H1 (cell line): ENCODE measurements around the gene NDC80. TPM values are rescaled to one million over a fixed set of nuclear protein-coding genes. Genes with fewer than 3 reads are reported as not detected.

ENCODE experiments used
- CTCF ChIA-PET: fragments of 300-600 bp; sonication (Branson Sonifier 250); formaldehyde crosslinking; loops from one replicate; lab custom pipeline; 2021; ENCODE audit not compliant: partially characterized antibody; lab: Charles Lee
- POLR2A ChIA-PET: fragments of 300-600 bp; sonication (Branson Sonifier 250); formaldehyde crosslinking; loops from one replicate; lab custom pipeline; 2021; ENCODE audit warnings: inconsistent platforms; ENCODE audit not compliant: partially characterized antibody; lab: Charles Lee
- DNase-seq, 2 experiments: peaks; one replicate each; pipeline versions ENCODE4 v3.0.0 to v3.0.0-alpha.2; 2010 to 2022; ENCODE audit warnings: low spot score in 2 of 2, low read depth in 1 of 2, mixed read lengths in 1 of 2
- FAIRE-seq: peaks from 2 replicates; lab custom pipeline; 2011; peaks lifted over from hg19 to GRCh38; lab: Jason Lieb, UNC
- H2AFZ ChIP-seq: 2 replicates; pipeline ENCODE4 v1.8.1; 2012; ENCODE audit warnings: low read length, inconsistent platforms
- H2AK5ac ChIP-seq: 2 replicates; pipeline ENCODE4 v1.6.1; 2013; ENCODE audit warnings: low read depth, low read length
- H2BK120ac ChIP-seq: replicated peaks from 2 replicates; pipeline ENCODE3; 2013; ENCODE audit warnings: low read depth, low read length, inconsistent platforms
- H2BK12ac ChIP-seq: 2 replicates; pipeline ENCODE4 v1.6.1; 2013; ENCODE audit warnings: low read depth, low read length
- H2BK15ac ChIP-seq: 2 replicates; pipeline ENCODE4 v1.6.1; 2013; ENCODE audit warnings: low read length
- H2BK20ac ChIP-seq: 2 replicates; pipeline ENCODE4 v1.6.1; 2013; ENCODE audit warnings: low read length
- H2BK5ac ChIP-seq: 2 replicates; pipeline ENCODE4 v1.6.1; 2013; ENCODE audit warnings: low read depth, low read length
- H3K14ac ChIP-seq: 2 replicates; pipeline ENCODE4 v1.6.1; 2013; ENCODE audit warnings: inconsistent platforms; ENCODE audit not compliant: insufficient read length
- H3K18ac ChIP-seq: 2 replicates; pipeline ENCODE4 v1.6.1; 2013; ENCODE audit warnings: low read length; ENCODE audit errors: extremely low read depth
- H3K23ac ChIP-seq: 2 replicates; pipeline ENCODE4 v1.6.1; 2013; ENCODE audit warnings: inconsistent platforms; ENCODE audit not compliant: insufficient read length
- H3K23me2 ChIP-seq: 2 replicates; pipeline ENCODE4 v1.6.1; 2013; ENCODE audit warnings: low read depth, low read length
- H3K27ac ChIP-seq: 2 replicates; pipeline ENCODE4 v1.6.1; 2011; ENCODE audit warnings: low read depth, low read length, inconsistent platforms
- H3K27me3 ChIP-seq, 4 experiments: replicated peaks in 1 of 4; 1 replicate in 1 of 4; 2 replicates in 3 of 4; pipeline versions ENCODE4 v1.6.1 to v1.8.1; 2011 to 2013; ENCODE audit warnings: low read length in 3 of 4, mild to moderate bottlenecking in 3 of 4, inconsistent platforms in 2 of 4, mixed read lengths in 2 of 4, moderate library complexity in 1 of 4; ENCODE audit not compliant: control insufficient read depth in 3 of 4, insufficient read depth in 3 of 4; ENCODE audit errors: extremely low read depth in 1 of 4
- H3K36me3 ChIP-seq, 4 experiments: 2 replicates each; pipeline versions ENCODE4 v1.6.1 to v1.8.1; 2011 to 2013; ENCODE audit warnings: mild to moderate bottlenecking in 4 of 4, low read length in 3 of 4, moderate library complexity in 2 of 4, control low read depth in 1 of 4, inconsistent platforms in 1 of 4; ENCODE audit not compliant: insufficient read depth in 4 of 4, control insufficient read depth in 2 of 4
- H3K4ac ChIP-seq: replicated peaks from 2 replicates; pipeline ENCODE3; 2013; ENCODE audit warnings: low read length, low read depth, mixed read lengths, inconsistent platforms; ENCODE audit not compliant: insufficient read length
- H3K4me1 ChIP-seq, 4 experiments: replicated peaks in 1 of 4; 1 replicate in 1 of 4; 2 replicates in 3 of 4; pipeline versions ENCODE4 v1.6.1 to v1.8.1; 2011 to 2013; ENCODE audit warnings: low read length in 3 of 4, inconsistent platforms in 2 of 4, mixed read lengths in 1 of 4; ENCODE audit not compliant: insufficient read depth in 4 of 4, control insufficient read depth in 3 of 4
- H3K4me2 ChIP-seq, 2 experiments: 2 replicates each; pipeline versions ENCODE4 v1.6.1 to v1.8.1; 2011 to 2013; ENCODE audit warnings: low read depth in 2 of 2, low read length in 2 of 2, control low read depth in 1 of 2, inconsistent platforms in 1 of 2, mild to moderate bottlenecking in 1 of 2; ENCODE audit not compliant: insufficient read depth in 1 of 2
- H3K4me3 ChIP-seq, 4 experiments: fragments of 200-600, 300-600 bp in 1 of 4; sonication (generic), shearing (Covaris generic), sonication (Bioruptor Twin) in 1 of 4; 2 replicates each; pipeline versions ENCODE4 v1.5.1 to v1.8.1; 2011 to 2016; ENCODE audit warnings: low read length in 4 of 4, low read depth in 3 of 4, control low read depth in 2 of 4, inconsistent platforms in 2 of 4, mild to moderate bottlenecking in 2 of 4, mixed read lengths in 1 of 4, moderate library complexity in 1 of 4; ENCODE audit not compliant: insufficient read depth in 2 of 4; ENCODE audit errors: extremely low read depth in 1 of 4
- H3K56ac ChIP-seq: replicated peaks from 2 replicates; pipeline ENCODE3; 2013; ENCODE audit warnings: low read depth, mild to moderate bottlenecking, mixed read lengths, low read length, inconsistent platforms; ENCODE audit not compliant: insufficient read length
- H3K79me1 ChIP-seq: 2 replicates; pipeline ENCODE4 v1.6.1; 2013; ENCODE audit warnings: low read depth, low read length, control low read depth
- H3K79me2 ChIP-seq, 2 experiments: 2 replicates each; pipeline versions ENCODE4 v1.6.1 to v1.8.1; 2012 to 2013; ENCODE audit warnings: low read length in 2 of 2, mild to moderate bottlenecking in 2 of 2, inconsistent platforms in 1 of 2; ENCODE audit not compliant: insufficient read depth in 2 of 2, control insufficient read depth in 1 of 2
- H3K9ac ChIP-seq, 4 experiments: replicated peaks in 1 of 4; 1 replicate in 1 of 4; 2 replicates in 3 of 4; pipeline versions ENCODE4 v1.6.1 to v1.8.1; 2011 to 2013; ENCODE audit warnings: low read depth in 3 of 4, low read length in 3 of 4, control low read depth in 2 of 4, mild to moderate bottlenecking in 2 of 4, moderate library complexity in 2 of 4, inconsistent platforms in 1 of 4; ENCODE audit errors: extremely low read depth in 1 of 4
- H3K9me3 ChIP-seq, 2 experiments: 2 replicates each; pipeline versions ENCODE4 v1.6.1 to v1.8.1; 2012 to 2013; ENCODE audit warnings: mild to moderate bottlenecking in 2 of 2, moderate library complexity in 2 of 2, control low read depth in 1 of 2, inconsistent platforms in 1 of 2, low read depth in 1 of 2, low read length in 1 of 2, mixed read lengths in 1 of 2; ENCODE audit not compliant: insufficient read depth in 2 of 2
- H4K20me1 ChIP-seq, 2 experiments: replicated peaks in 1 of 2; 2 replicates each; pipeline versions ENCODE3 to v1.8.1; 2011 to 2013; ENCODE audit warnings: inconsistent platforms in 2 of 2, low read length in 2 of 2, mild to moderate bottlenecking in 1 of 2; ENCODE audit not compliant: insufficient read depth in 2 of 2, control insufficient read depth in 1 of 2
- H4K5ac ChIP-seq: 2 replicates; pipeline ENCODE4 v1.6.1; 2013; ENCODE audit warnings: low read length, low read depth, mixed read lengths, inconsistent platforms; ENCODE audit not compliant: insufficient read length
- H4K8ac ChIP-seq: 2 replicates; pipeline ENCODE4 v1.8.0; 2013; ENCODE audit warnings: mild to moderate bottlenecking, moderate library complexity, low read length, inconsistent platforms; ENCODE audit not compliant: insufficient read depth; ENCODE audit errors: extremely low read depth
- H4K91ac ChIP-seq: replicated peaks from 2 replicates; pipeline ENCODE3; 2013; ENCODE audit warnings: low read length, mixed read lengths, inconsistent platforms; ENCODE audit not compliant: insufficient read length
- ASH2L ChIP-seq: fragments of 200-600, 300-600 bp; sonication (generic); IDR thresholded peaks from one replicate; pipeline ENCODE4 v1.7.1; 2017; ENCODE audit warnings: low read length
- BACH1 ChIP-seq: IDR thresholded peaks from 2 replicates; pipeline ENCODE4 v1.6.1; 2012; ENCODE audit warnings: low read length, improper control_type of control experiment
- CBX5 ChIP-seq: fragments of 300-800, 300-1000 bp; sonication (generic); IDR thresholded peaks from 2 replicates; pipeline ENCODE4 v1.7.1; 2016; ENCODE audit warnings: antibody characterized with exemption, low read length, low read depth
- CHD1 ChIP-seq: IDR thresholded peaks from 2 replicates; pipeline ENCODE4 v1.6.1; 2012; ENCODE audit warnings: low read depth, low read length, improper control_type of control experiment
- CREB1 ChIP-seq: IDR thresholded peaks from 2 replicates; pipeline ENCODE4 v1.6.1; 2012; ENCODE audit warnings: inconsistent platforms
- NANOG ChIP-seq: IDR thresholded peaks from 2 replicates; pipeline ENCODE4 v1.6.1; 2011; ENCODE audit warnings: low read length, low read depth, mild to moderate bottlenecking, inconsistent platforms; ENCODE audit not compliant: insufficient read depth, poor library complexity, severe bottlenecking
- SIRT6 ChIP-seq: IDR thresholded peaks from one replicate; pipeline ENCODE4 v1.7.1; 2012; ENCODE audit warnings: low read length, inconsistent platforms
- SIX5 ChIP-seq: IDR thresholded peaks from 2 replicates; pipeline ENCODE4 v1.6.1; 2011; ENCODE audit warnings: mild to moderate bottlenecking, low read depth, low read length
- WGBS, 2 experiments: shearing (Covaris generic) in 1 of 2; methylation state at CpG; one replicate each; pipeline versions ENCODE4 v1.1.6 to v1.1.7; 2013 to 2015; ENCODE audit warnings: low lambda C conversion rate in 2 of 2, mixed read lengths in 2 of 2, inconsistent platforms in 1 of 2, low coverage in 1 of 2, missing lambda C conversion rate in 1 of 2; ENCODE audit not compliant: insufficient replicate concordance in 2 of 2, insufficient coverage in 1 of 2, insufficient read length in 1 of 2; ENCODE audit errors: extremely low coverage in 1 of 2, missing lambda C conversion rate in 1 of 2; 5-methylcytosine and 5-hydroxymethylcytosine counted together
- polyA plus RNA-seq, 7 experiments: library from polyadenylated mRNA; depleted of rRNA in 3 of 7; stranded (reverse) in 5 of 7; unstranded in 2 of 7; fragments of >200 nt in 5 of 7; fragments of 200-250 nt in 2 of 7; gene quantifications; 1 replicate in 5 of 7; 2 replicates in 1 of 7; 4 replicates in 1 of 7; pipeline versions ENCODE4 v1.2.1 to v1.2.3, GENCODE V29; 2011 to 2013; ENCODE audit warnings: missing spikeins in 2 of 7, mixed read lengths in 2 of 7
- total RNA-seq: library from RNA; stranded (reverse); fragmentation: NEBNext Ultra II Directional; extraction: Animal tissue kit (Norgen Biotek cat#: 25700); gene quantifications from 2 replicates; pipeline ENCODE4 v1.2.1, GENCODE V29; 2021
- TF ChIP-seq, protein P1 (sequence below), 3 experiments: IDR thresholded peaks; 1 replicate in 2 of 3; 2 replicates in 1 of 3; pipeline versions ENCODE4 v1.5.1 to v1.6.1; 2011; ENCODE audit warnings: low read length in 3 of 3, mild to moderate bottlenecking in 3 of 3, inconsistent platforms in 2 of 3, low read depth in 1 of 3, moderate library complexity in 1 of 3; ENCODE audit not compliant: insufficient read depth in 1 of 3; ENCODE audit errors: control extremely low read depth in 1 of 3

NDC80 gene
- total and polyA plus RNA-seq, 2 of the 8 experiments (the other 6 are each of a cell fraction or from before 2014, with no cell fraction given), result 11.0 to 45.0 TPM

DNA sequence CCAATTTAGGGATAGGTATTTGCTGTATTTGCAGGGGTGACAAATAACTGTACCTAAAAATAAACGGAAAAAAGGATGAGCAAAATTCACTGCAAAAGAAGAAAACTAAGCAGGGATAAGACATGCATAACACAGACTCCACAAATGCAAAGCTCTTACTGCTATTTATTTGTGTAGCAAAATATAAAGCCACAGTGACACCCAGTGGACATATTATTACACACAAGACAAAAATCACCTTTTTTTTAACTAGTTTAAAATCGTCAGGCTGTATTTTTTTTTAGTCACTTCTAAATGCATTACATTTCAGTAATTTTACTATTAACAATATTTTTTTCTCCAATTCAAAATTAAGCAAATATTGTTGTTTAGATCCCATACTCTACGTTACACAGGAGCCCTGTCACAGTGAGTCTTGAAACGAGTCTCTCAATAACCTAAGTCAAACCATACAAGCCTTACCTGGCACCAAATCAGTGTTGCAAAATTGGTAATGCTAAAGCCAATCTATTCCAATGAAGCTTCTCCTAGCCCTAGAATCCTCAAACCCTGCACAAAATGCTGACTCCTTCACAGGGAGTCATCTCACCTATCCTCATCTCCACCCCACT is 23.8 kb upstream of the NDC80 start:
- Histone ChIP-seq H2AK5ac (no peak overlapping the region), H3K9me3 (no peaks in the 10 kb centered on the region), H3K18ac (no peak overlapping the region), H2BK15ac (no peak overlapping the region), H2BK5ac (no peak overlapping the region), H3K79me2 (no peaks in the 10 kb centered on the region), H3K56ac (no peak overlapping the region), H3K23me2 (no peaks in the 10 kb centered on the region), H4K5ac (no peak overlapping the region), H3K14ac (no peak overlapping the region), H3K27me3 (no peaks in the 10 kb centered on the region), H3K23ac (no peak overlapping the region), H2BK12ac (no peak overlapping the region), H2BK20ac (no peak overlapping the region), H3K36me3 (peaks cover 0 to 4% (median 0%) of the 10 kb centered on the region in 4 experiments; a peak in 3 of 8 replicates), H4K8ac (no peak overlapping the region), H3K4me3 (no peak overlapping the region), H3K9ac (no peak overlapping the region), H2AFZ (no peak overlapping the region), H3K79me1 (no peaks in the 10 kb centered on the region), H3K4me2 (no peak overlapping the region), H3K4ac (no peak overlapping the region), H2BK120ac (no peak overlapping the region), H4K20me1 (no peaks in the 10 kb centered on the region), H3K4me1 (no peaks in the 10 kb centered on the region), H4K91ac (no peak overlapping the region), H3K27ac (no peak overlapping the region)
- DNase-seq (no peak), FAIRE-seq (peak; percentile 7)
- ChIA-PET POLR2A (interaction anchor here (1.0 kb wide), 1 partner anchor 10 kb away, joined by 3 read pairs; no protein-coding TSS in a partner anchor), CTCF (interaction anchor here (0.5 to 2.6 kb wide), 17 partner anchors 9 to 1500 kb away, joined by 3 to 13 read pairs (median 3); no protein-coding TSS in a partner anchor)
- 93% methylated on average over 4 of the region's 4 CpGs; no CpG with 5 or more reads in 1 of the 2 experiments for WGBS, 2 experiments
- no peak for TF ChIP-seq ASH2L
- TF ChIP-seq SIX5, result no peak
- no peak for TF ChIP-seq CHD1
- no peak for TF ChIP-seq SIRT6
- no peak for TF ChIP-seq NANOG
- no peak for TF ChIP-seq CBX5
- no peak for TF ChIP-seq CREB1
- TF ChIP-seq BACH1, result no peak
- TF ChIP-seq, protein P1, sequence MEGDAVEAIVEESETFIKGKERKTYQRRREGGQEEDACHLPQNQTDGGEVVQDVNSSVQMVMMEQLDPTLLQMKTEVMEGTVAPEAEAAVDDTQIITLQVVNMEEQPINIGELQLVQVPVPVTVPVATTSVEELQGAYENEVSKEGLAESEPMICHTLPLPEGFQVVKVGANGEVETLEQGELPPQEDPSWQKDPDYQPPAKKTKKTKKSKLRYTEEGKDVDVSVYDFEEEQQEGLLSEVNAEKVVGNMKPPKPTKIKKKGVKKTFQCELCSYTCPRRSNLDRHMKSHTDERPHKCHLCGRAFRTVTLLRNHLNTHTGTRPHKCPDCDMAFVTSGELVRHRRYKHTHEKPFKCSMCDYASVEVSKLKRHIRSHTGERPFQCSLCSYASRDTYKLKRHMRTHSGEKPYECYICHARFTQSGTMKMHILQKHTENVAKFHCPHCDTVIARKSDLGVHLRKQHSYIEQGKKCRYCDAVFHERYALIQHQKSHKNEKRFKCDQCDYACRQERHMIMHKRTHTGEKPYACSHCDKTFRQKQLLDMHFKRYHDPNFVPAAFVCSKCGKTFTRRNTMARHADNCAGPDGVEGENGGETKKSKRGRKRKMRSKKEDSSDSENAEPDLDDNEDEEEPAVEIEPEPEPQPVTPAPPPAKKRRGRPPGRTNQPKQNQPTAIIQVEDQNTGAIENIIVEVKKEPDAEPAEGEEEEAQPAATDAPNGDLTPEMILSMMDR (IDR thresholded peaks at IDR 0.05; ENCODE audit: control extremely low read depth in 1 of 3, insufficient read depth in 1 of 3, low read depth in 1 of 3, low read length in 3 of 3), result peak in 1 of 3 experiments; percentile 37; a peak in 2 of 4 replicates
